Activated naive CD4-positive, alpha-beta T cell treated with anti-CD3 and anti-CD28 coated beads, Interleukin-2, amount 50 U/mL, for 24 hours (primary cell): ENCODE measurements around the gene PI4KA.
A peak's percentile ranks its signal among the peaks of the same experiment; 100 is the strongest.
"Not testable (repeated sequence)": the region's sequence is repeated elsewhere in the genome, so short reads cannot be mapped to it uniquely, and the experiment has no call there.

Experiments used
- H3K27ac Mint-ChIP-seq: one replicate; pipeline ENCODE4 v1.8.0; 2021; ENCODE audit warnings: mild to moderate bottlenecking, mixed read lengths
- H3K27me3 Mint-ChIP-seq: one replicate; pipeline ENCODE4 v1.8.0; 2021; ENCODE audit warnings: mixed read lengths
- H3K36me3 Mint-ChIP-seq: one replicate; pipeline ENCODE4 v1.8.0; 2021; ENCODE audit warnings: mixed read lengths
- H3K4me1 Mint-ChIP-seq: one replicate; pipeline ENCODE4 v1.8.0; 2021; ENCODE audit warnings: mixed read lengths
- H3K4me3 Mint-ChIP-seq: one replicate; pipeline ENCODE4 v1.8.0; 2021; ENCODE audit warnings: mild to moderate bottlenecking, mixed read lengths
- H3K9me3 Mint-ChIP-seq: one replicate; pipeline ENCODE4 v1.8.0; 2021; ENCODE audit warnings: mixed read lengths

PI4KA gene

GRCh38 chr22:20858615-20859416 is at the start of gene PI4KA, which contains the start of gene SNAP29:
Gene PI4KA (minus strand): TSS chr22:20858811. CDS start chr22:20858725, 86 bp downstream.
Gene SNAP29 (plus strand): TSS chr22:20859007. CDS start chr22:20859111, 104 bp downstream.
- Mint-ChIP-seq H3K36me3 (no peaks in the 10 kb centered on the region), H3K9me3 (no peaks in the 10 kb centered on the region), H3K4me3 (peak within 1 kb of the TSS; percentile 94), H3K4me1 (peaks cover 49% of the 10 kb centered on the region), H3K27ac (peak within 1 kb of the TSS; percentile 86), H3K27me3 (no peaks in the 10 kb centered on the region)

- Mint-ChIP-seq H3K27me3 (no peaks in the 10 kb centered on the region), H3K4me3 (no peak overlapping the region), H3K4me1 (peaks cover 3% of the 10 kb centered on the region), H3K27ac (no peak overlapping the region), H3K9me3 (no peaks in the 10 kb centered on the region), H3K36me3 (no peaks in the 10 kb centered on the region)
Measured at GRCh38 chr22:20906387-20906767, 47.8 kb upstream of the PI4KA start.

GRCh38 chr22:20905415-20906386 is 47.1 kb upstream of the PI4KA start:
- Mint-ChIP-seq H3K9me3 (no peaks in the 10 kb centered on the region), H3K36me3 (no peaks in the 10 kb centered on the region), H3K4me3 (no peak overlapping the region), H3K27ac (peak overlapping the region; percentile 30), H3K27me3 (no peaks in the 10 kb centered on the region), H3K4me1 (peaks cover 3% of the 10 kb centered on the region)

- Mint-ChIP-seq H3K27me3 (no peaks in the 10 kb centered on the region), H3K36me3 (no peaks in the 10 kb centered on the region), H3K9me3 (no peaks in the 10 kb centered on the region), H3K4me3 (no peak overlapping the region), H3K4me1 (peaks cover 2% of the 10 kb centered on the region), H3K27ac (no peak overlapping the region)
Measured at GRCh38 chr22:20904980-20905355, 46.4 kb upstream of the PI4KA start.

- Mint-ChIP-seq H3K27me3 (no peaks in the 10 kb centered on the region), H3K4me3 (no peak overlapping the region), H3K36me3 (no peaks in the 10 kb centered on the region), H3K9me3 (no peaks in the 10 kb centered on the region), H3K4me1 (no peaks in the 10 kb centered on the region), H3K27ac (no peak overlapping the region)
Measured at GRCh38 chr22:20904008-20904979, 45.7 kb upstream of the PI4KA start.

GRCh38 chr22:20903093-20903492 is 44.5 kb upstream of the PI4KA start:
- Mint-ChIP-seq H3K4me3 (no peak overlapping the region), H3K36me3 (no peaks in the 10 kb centered on the region), H3K4me1 (no peaks in the 10 kb centered on the region), H3K27me3 (no peaks in the 10 kb centered on the region), H3K27ac (no peak overlapping the region), H3K9me3 (no peaks in the 10 kb centered on the region)

- H3K9me3 Mint-ChIP-seq, H3K4me3 Mint-ChIP-seq, H3K4me1 Mint-ChIP-seq, H3K36me3 Mint-ChIP-seq, H3K27ac Mint-ChIP-seq, H3K27me3 Mint-ChIP-seq: not testable (repeated sequence)
Measured at GRCh38 chr22:20901093-20902033, 42.8 kb upstream of the PI4KA start.

GRCh38 chr22:20899827-20900423 is 41.3 kb upstream of the PI4KA start:
- Mint-ChIP-seq H3K4me1 (no peaks in the 10 kb centered on the region), H3K27me3 (peaks cover 2% of the 10 kb centered on the region), H3K36me3 (no peaks in the 10 kb centered on the region), H3K9me3 (no peaks in the 10 kb centered on the region), H3K27ac (no peak overlapping the region), H3K4me3 (no peak overlapping the region)

GRCh38 chr22:20897737-20898136 is 39.1 kb upstream of the PI4KA start:
- not testable (repeated sequence) for H3K4me3 Mint-ChIP-seq, H3K27ac Mint-ChIP-seq, H3K4me1 Mint-ChIP-seq, H3K36me3 Mint-ChIP-seq, H3K27me3 Mint-ChIP-seq, H3K9me3 Mint-ChIP-seq

- Mint-ChIP-seq H3K4me1 (no peaks in the 10 kb centered on the region), H3K27ac (no peak overlapping the region), H3K4me3 (no peak overlapping the region), H3K9me3 (no peaks in the 10 kb centered on the region), H3K36me3 (peaks cover 13% of the 10 kb centered on the region), H3K27me3 (peaks cover 2% of the 10 kb centered on the region)
Measured at GRCh38 chr22:20890975-20891374, 32.4 kb upstream of the PI4KA start.

GRCh38 chr22:20889904-20890540 is 31.4 kb upstream of the PI4KA start:
- H3K36me3 Mint-ChIP-seq = peaks cover 13% of the 10 kb centered on the region
- no peaks in the 10 kb centered on the region for H3K4me1 Mint-ChIP-seq
- no peaks in the 10 kb centered on the region for H3K9me3 Mint-ChIP-seq
- H3K4me3 Mint-ChIP-seq = no peak overlapping the region
- H3K27me3 Mint-ChIP-seq = no peaks in the 10 kb centered on the region
- no peak overlapping the region for H3K27ac Mint-ChIP-seq

- H3K4me1 Mint-ChIP-seq = no peaks in the 10 kb centered on the region
- H3K9me3 Mint-ChIP-seq = no peaks in the 10 kb centered on the region
- no peaks in the 10 kb centered on the region for H3K27me3 Mint-ChIP-seq
- H3K36me3 Mint-ChIP-seq = peaks cover 16% of the 10 kb centered on the region
- H3K4me3 Mint-ChIP-seq = no peak overlapping the region
- H3K27ac Mint-ChIP-seq = no peak overlapping the region
Measured at GRCh38 chr22:20889025-20889704, 30.6 kb upstream of the PI4KA start.

GRCh38 chr22:20887375-20887774 is 28.8 kb upstream of the PI4KA start:
- H3K27ac Mint-ChIP-seq = no peak overlapping the region

More at GRCh38 chr22:20887375-20887774, 28.8 kb upstream of the PI4KA start:
- Mint-ChIP-seq H3K9me3 (no peaks in the 10 kb centered on the region), H3K4me3 (no peak overlapping the region), H3K36me3 (peaks cover 19% of the 10 kb centered on the region), H3K4me1 (no peaks in the 10 kb centered on the region), H3K27me3 (no peaks in the 10 kb centered on the region)
